A549 (cell line): ENCODE measurements around the gene FGF23.

Experiments
- CHD2 ChIP-seq: fragments of 150-350 bp; IDR thresholded peaks from 2 replicates; pipeline ENCODE4 v1.6.1; 2014; ENCODE audit warnings: low read length; ENCODE audit not compliant: partially characterized antibody
- JUN ChIP-seq, 2 experiments: fragments of >200 bp; sonication (Bioruptor Twin); formaldehyde crosslinking; IDR thresholded peaks; 2 replicates in 1 of 2; 3 replicates in 1 of 2; pipeline ENCODE4 v1.6.1; 2016 to 2017
- MAZ ChIP-seq: fragments of 150-350 bp; IDR thresholded peaks from 2 replicates; pipeline ENCODE4 v1.6.1; 2014; ENCODE audit warnings: antibody characterized with exemption, low read depth, low read length, borderline replicate concordance
- POLR2A ChIP-seq: IDR thresholded peaks from 2 replicates; pipeline ENCODE4 v1.6.1; 2012; ENCODE audit warnings: mild to moderate bottlenecking, low read length
- TF ChIP-seq, protein P1 (sequence below): fragments of >200 bp; sonication (Bioruptor Twin); formaldehyde crosslinking; IDR thresholded peaks from 3 replicates; pipeline ENCODE4 v1.5.1; 2016
- TF ChIP-seq, protein P2 (sequence below): fragments of 200-600 bp; sonication (generic); IDR thresholded peaks from 2 replicates; pipeline ENCODE4 v1.6.1; 2016; ENCODE audit warnings: antibody characterized with exemption, mild to moderate bottlenecking, moderate library complexity

DNA sequence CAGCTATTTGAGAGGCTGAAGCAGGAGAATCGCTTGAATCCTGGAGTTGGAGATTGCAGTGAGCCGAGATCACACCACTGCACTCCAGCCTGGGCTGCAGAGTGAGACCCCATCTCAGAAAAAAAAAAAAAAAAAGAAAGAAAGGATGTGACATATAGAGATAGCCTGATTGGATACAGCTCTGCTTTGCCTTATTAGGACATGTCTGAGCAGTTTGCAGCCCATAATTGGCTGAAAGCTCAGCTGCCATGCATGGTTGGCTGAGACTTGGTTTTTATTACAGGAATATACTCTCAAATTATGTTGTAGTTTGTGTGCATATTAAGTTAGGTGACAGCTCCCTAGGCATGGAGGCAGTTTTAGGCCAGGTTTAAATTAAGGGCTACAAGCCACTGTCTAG is 52.2 kb downstream of the FGF23 start:
- TF ChIP-seq POLR2A (no peak), MAZ (no peak), CHD2 (no peak), JUN (IDR thresholded peaks at IDR 0.05) (no peak)
- TF ChIP-seq, protein P1, sequence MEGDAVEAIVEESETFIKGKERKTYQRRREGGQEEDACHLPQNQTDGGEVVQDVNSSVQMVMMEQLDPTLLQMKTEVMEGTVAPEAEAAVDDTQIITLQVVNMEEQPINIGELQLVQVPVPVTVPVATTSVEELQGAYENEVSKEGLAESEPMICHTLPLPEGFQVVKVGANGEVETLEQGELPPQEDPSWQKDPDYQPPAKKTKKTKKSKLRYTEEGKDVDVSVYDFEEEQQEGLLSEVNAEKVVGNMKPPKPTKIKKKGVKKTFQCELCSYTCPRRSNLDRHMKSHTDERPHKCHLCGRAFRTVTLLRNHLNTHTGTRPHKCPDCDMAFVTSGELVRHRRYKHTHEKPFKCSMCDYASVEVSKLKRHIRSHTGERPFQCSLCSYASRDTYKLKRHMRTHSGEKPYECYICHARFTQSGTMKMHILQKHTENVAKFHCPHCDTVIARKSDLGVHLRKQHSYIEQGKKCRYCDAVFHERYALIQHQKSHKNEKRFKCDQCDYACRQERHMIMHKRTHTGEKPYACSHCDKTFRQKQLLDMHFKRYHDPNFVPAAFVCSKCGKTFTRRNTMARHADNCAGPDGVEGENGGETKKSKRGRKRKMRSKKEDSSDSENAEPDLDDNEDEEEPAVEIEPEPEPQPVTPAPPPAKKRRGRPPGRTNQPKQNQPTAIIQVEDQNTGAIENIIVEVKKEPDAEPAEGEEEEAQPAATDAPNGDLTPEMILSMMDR: no peak
- TF ChIP-seq, protein P2, sequence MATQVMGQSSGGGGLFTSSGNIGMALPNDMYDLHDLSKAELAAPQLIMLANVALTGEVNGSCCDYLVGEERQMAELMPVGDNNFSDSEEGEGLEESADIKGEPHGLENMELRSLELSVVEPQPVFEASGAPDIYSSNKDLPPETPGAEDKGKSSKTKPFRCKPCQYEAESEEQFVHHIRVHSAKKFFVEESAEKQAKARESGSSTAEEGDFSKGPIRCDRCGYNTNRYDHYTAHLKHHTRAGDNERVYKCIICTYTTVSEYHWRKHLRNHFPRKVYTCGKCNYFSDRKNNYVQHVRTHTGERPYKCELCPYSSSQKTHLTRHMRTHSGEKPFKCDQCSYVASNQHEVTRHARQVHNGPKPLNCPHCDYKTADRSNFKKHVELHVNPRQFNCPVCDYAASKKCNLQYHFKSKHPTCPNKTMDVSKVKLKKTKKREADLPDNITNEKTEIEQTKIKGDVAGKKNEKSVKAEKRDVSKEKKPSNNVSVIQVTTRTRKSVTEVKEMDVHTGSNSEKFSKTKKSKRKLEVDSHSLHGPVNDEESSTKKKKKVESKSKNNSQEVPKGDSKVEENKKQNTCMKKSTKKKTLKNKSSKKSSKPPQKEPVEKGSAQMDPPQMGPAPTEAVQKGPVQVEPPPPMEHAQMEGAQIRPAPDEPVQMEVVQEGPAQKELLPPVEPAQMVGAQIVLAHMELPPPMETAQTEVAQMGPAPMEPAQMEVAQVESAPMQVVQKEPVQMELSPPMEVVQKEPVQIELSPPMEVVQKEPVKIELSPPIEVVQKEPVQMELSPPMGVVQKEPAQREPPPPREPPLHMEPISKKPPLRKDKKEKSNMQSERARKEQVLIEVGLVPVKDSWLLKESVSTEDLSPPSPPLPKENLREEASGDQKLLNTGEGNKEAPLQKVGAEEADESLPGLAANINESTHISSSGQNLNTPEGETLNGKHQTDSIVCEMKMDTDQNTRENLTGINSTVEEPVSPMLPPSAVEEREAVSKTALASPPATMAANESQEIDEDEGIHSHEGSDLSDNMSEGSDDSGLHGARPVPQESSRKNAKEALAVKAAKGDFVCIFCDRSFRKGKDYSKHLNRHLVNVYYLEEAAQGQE: no peak
